Esophagus (tissue), 2 donors: Measurements from ENCODE around the gene GXYLT1. TPM values are rescaled to one million over a fixed set of nuclear protein-coding genes. Genes with fewer than 3 reads are reported as not detected.
"Not testable (repeated sequence)": the region's sequence is repeated elsewhere in the genome, so short reads cannot be mapped to it uniquely, and the experiment has no call there.

Experiments used
- H3K27ac ChIP-seq, 2 donors: one replicate each; pipeline ENCODE4 v1.5.1; 2013; ENCODE audit warnings: low read depth in 2 of 2, mild to moderate bottlenecking in 2 of 2, inconsistent platforms in 1 of 2, low read length in 1 of 2, moderate library complexity in 1 of 2
- H3K27me3 ChIP-seq, 2 donors: one replicate each; pipeline ENCODE4 v1.6.1; 2013; ENCODE audit warnings: low read length in 2 of 2, control low read depth in 1 of 2, mild to moderate bottlenecking in 1 of 2; ENCODE audit not compliant: insufficient read depth in 2 of 2, control insufficient read depth in 1 of 2
- H3K36me3 ChIP-seq, 2 donors: one replicate each; pipeline ENCODE4 v1.6.1; 2013; ENCODE audit warnings: low read length in 1 of 2; ENCODE audit not compliant: control insufficient read depth in 2 of 2, insufficient read depth in 2 of 2
- H3K4me1 ChIP-seq, 2 donors: one replicate each; pipeline ENCODE4 v1.6.1; 2013; ENCODE audit warnings: low read length in 1 of 2; ENCODE audit not compliant: control insufficient read depth in 2 of 2, insufficient read depth in 2 of 2
- H3K4me3 ChIP-seq, 2 donors: one replicate each; pipeline ENCODE4 v1.5.1; 2013; ENCODE audit warnings: low read length in 2 of 2, mild to moderate bottlenecking in 2 of 2, low read depth in 1 of 2, moderate library complexity in 1 of 2
- H3K9me3 ChIP-seq, 2 donors: one replicate each; pipeline ENCODE4 v1.6.1; 2013; ENCODE audit warnings: mild to moderate bottlenecking in 2 of 2, low read depth in 1 of 2, low read length in 1 of 2, moderate library complexity in 1 of 2; ENCODE audit not compliant: control insufficient read depth in 2 of 2, insufficient read depth in 1 of 2
- WGBS, 2 donors: extraction: QIAGEN DNeasy Blood & Tissue Kit; methylation state at CpG; one replicate each; pipeline ENCODE4 v1.1.7; 2013; 5-methylcytosine and 5-hydroxymethylcytosine counted together
- polyA plus RNA-seq, 2 donors: library from polyadenylated mRNA; stranded (reverse); fragments of 200-250 nt; gene quantifications; one replicate each; pipeline ENCODE4 v1.2.3, GENCODE V29; 2013
- donor health status: healthy with polysubstance abuse.
- donor health status: Bipolar disorder and iron deficiency.

GXYLT1 gene
- polyA plus RNA-seq, 2 donors, result 1.3 to 1.4 TPM

GRCh38 chr12:42086031-42086430 lies 58.6 kb downstream of the GXYLT1 start:
- Histone ChIP-seq H3K9me3 (no peaks in the 10 kb centered on the region), H3K4me3 (no peak overlapping the region), H3K27ac (no peak overlapping the region), H3K4me1 (no peaks in the 10 kb centered on the region), H3K27me3 (no peaks in the 10 kb centered on the region), H3K36me3 (peaks cover 0 to 3% of the 10 kb centered on the region in 2 donors)
- 58 to 60% methylated on average over 2 of the region's 2 CpGs for WGBS, 2 donors

- WGBS, 2 donors, result 73 to 79% methylated on average over 3 of the region's 3 CpGs
- H3K27ac ChIP-seq, result no peak overlapping the region
- no peaks in the 10 kb centered on the region for H3K27me3 ChIP-seq
- peaks cover 0 to 3% of the 10 kb centered on the region in 2 donors for H3K36me3 ChIP-seq
- no peaks in the 10 kb centered on the region for H3K4me1 ChIP-seq
- H3K9me3 ChIP-seq, result no peaks in the 10 kb centered on the region
- H3K4me3 ChIP-seq, result no peak overlapping the region
Measured at GRCh38 chr12:42085594-42085993, 59.1 kb downstream of the GXYLT1 start.

GRCh38 chr12:42084522-42084921 lies 60.2 kb downstream of the GXYLT1 start:
- no peak overlapping the region for H3K27ac ChIP-seq
- H3K9me3 ChIP-seq, result no peaks in the 10 kb centered on the region
- H3K4me3 ChIP-seq, result no peak overlapping the region
- no peaks in the 10 kb centered on the region for H3K27me3 ChIP-seq
- H3K36me3 ChIP-seq, result peaks cover 0 to 3% of the 10 kb centered on the region in 2 donors
- no peaks in the 10 kb centered on the region for H3K4me1 ChIP-seq

GRCh38 chr12:42076976-42077375 lies 67.7 kb downstream of the GXYLT1 start:
- Histone ChIP-seq H3K27ac (no peak overlapping the region), H3K36me3 (no peaks in the 10 kb centered on the region), H3K4me3 (no peak overlapping the region), H3K4me1 (no peaks in the 10 kb centered on the region), H3K27me3 (no peaks in the 10 kb centered on the region), H3K9me3 (no peaks in the 10 kb centered on the region)
- 85% methylated on average over 3 of the region's 3 CpGs for WGBS, 2 donors

- Histone ChIP-seq H3K27me3 (no peaks in the 10 kb centered on the region), H3K4me3 (no peak overlapping the region)
- 73 to 82% methylated on average over 4 of the region's 4 CpGs for WGBS, 2 donors
Measured at GRCh38 chr12:42070036-42070435, 74.6 kb downstream of the GXYLT1 start.

GRCh38 chr12:42059127-42059526 lies 85.5 kb downstream of the GXYLT1 start:
- H3K4me1 ChIP-seq, result no peaks in the 10 kb centered on the region
- H3K9me3 ChIP-seq, result no peaks in the 10 kb centered on the region
- H3K27ac ChIP-seq, result no peak overlapping the region
- H3K27me3 ChIP-seq, result no peaks in the 10 kb centered on the region
- H3K4me3 ChIP-seq, result no peak overlapping the region
- no peaks in the 10 kb centered on the region for H3K36me3 ChIP-seq

More at GRCh38 chr12:42070036-42070435, 74.6 kb downstream of the GXYLT1 start:
- H3K27ac ChIP-seq, result no peak overlapping the region
- H3K4me1 ChIP-seq, result no peaks in the 10 kb centered on the region
- H3K9me3 ChIP-seq, result no peaks in the 10 kb centered on the region
- H3K36me3 ChIP-seq, result no peaks in the 10 kb centered on the region

GRCh38 chr12:42056130-42056529 lies 88.5 kb downstream of the GXYLT1 start:
- WGBS, 2 donors, result 79 to 80% methylated on average over 3 of the region's 3 CpGs
- Histone ChIP-seq H3K27me3 (no peaks in the 10 kb centered on the region), H3K9me3 (no peaks in the 10 kb centered on the region)

GRCh38 chr12:42053456-42053855 lies 91.2 kb downstream of the GXYLT1 start:
- Histone ChIP-seq H3K36me3 (no peaks in the 10 kb centered on the region), H3K4me3 (no peak overlapping the region), H3K9me3 (no peaks in the 10 kb centered on the region), H3K4me1 (no peaks in the 10 kb centered on the region), H3K27me3 (no peaks in the 10 kb centered on the region), H3K27ac (no peak overlapping the region)
- 68 to 70% methylated on average over 2 of the region's 2 CpGs for WGBS, 2 donors

More at GRCh38 chr12:42056130-42056529, 88.5 kb downstream of the GXYLT1 start:
- Histone ChIP-seq H3K27ac (no peak overlapping the region), H3K36me3 (no peaks in the 10 kb centered on the region), H3K4me3 (no peak overlapping the region), H3K4me1 (no peaks in the 10 kb centered on the region)

- not testable (repeated sequence) for H3K9me3 ChIP-seq, H3K27ac ChIP-seq, H3K4me3 ChIP-seq, H3K36me3 ChIP-seq, H3K27me3 ChIP-seq, H3K4me1 ChIP-seq
- 92 to 93% methylated on average over 8 of the region's 8 CpGs for WGBS, 2 donors
Measured at GRCh38 chr12:42048980-42049379, 95.7 kb downstream of the GXYLT1 start.

- no peak overlapping the region for H3K27ac ChIP-seq
Measured at GRCh38 chr12:42039577-42039976, 105.1 kb downstream of the GXYLT1 start.

More at GRCh38 chr12:42039577-42039976, 105.1 kb downstream of the GXYLT1 start:
- no peak overlapping the region for H3K4me3 ChIP-seq
- no peaks in the 10 kb centered on the region for H3K4me1 ChIP-seq
- no peaks in the 10 kb centered on the region for H3K36me3 ChIP-seq
- no peaks in the 10 kb centered on the region for H3K27me3 ChIP-seq
- H3K9me3 ChIP-seq, result no peaks in the 10 kb centered on the region
